Calu3 (cell line): ENCODE data around the gene OCA2. TPM values are rescaled to one million over a fixed set of nuclear protein-coding genes. Genes with fewer than 3 reads are reported as not detected.

ENCODE experiments used
- BruUV-seq: library from RNA; stranded (reverse); fragments of 400-500 nt; replicated peaks from 2 replicates; lab custom pipeline; 2021; lab: Mats Ljungman, UMichigan
- CTCF ChIA-PET: fragments of 300-600 bp; sonication (Branson Sonifier 250); formaldehyde crosslinking; loops from one replicate; lab custom pipeline; 2022; ENCODE audit warnings: antibody characterized with exemption; lab: Charles Lee
- DNase-seq: peaks from one replicate; pipeline ENCODE4 v3.0.0; 2022
- H3K27ac Mint-ChIP-seq: one replicate; pipeline ENCODE4 v1.8.0; 2022; ENCODE audit warnings: mixed read lengths; ENCODE audit not compliant: unreplicated experiment
- H3K27me3 Mint-ChIP-seq: one replicate; pipeline ENCODE4 v1.8.0; 2022; ENCODE audit warnings: mixed read lengths; ENCODE audit not compliant: unreplicated experiment
- H3K36me3 Mint-ChIP-seq: one replicate; pipeline ENCODE4 v1.8.0; 2022; ENCODE audit warnings: mild to moderate bottlenecking, moderate library complexity, mixed read lengths; ENCODE audit not compliant: insufficient read depth, unreplicated experiment
- H3K4me1 Mint-ChIP-seq: one replicate; pipeline ENCODE4 v1.8.0; 2022; ENCODE audit warnings: mild to moderate bottlenecking, low read depth, mixed read lengths; ENCODE audit not compliant: unreplicated experiment
- H3K4me3 Mint-ChIP-seq: one replicate; pipeline ENCODE4 v1.8.0; 2022; ENCODE audit warnings: mild to moderate bottlenecking, low read depth, moderate library complexity, mixed read lengths; ENCODE audit not compliant: unreplicated experiment
- H3K9me3 Mint-ChIP-seq: one replicate; pipeline ENCODE4 v1.8.0; 2022; ENCODE audit warnings: low read depth, mixed read lengths; ENCODE audit not compliant: unreplicated experiment
- intact Hi-C: fragments of 100-400 bp; cut with micrococcal nuclease; formaldehyde crosslinking; loops from one replicate; pipeline ENCODE4 v1.10.0; 2022; ENCODE audit not compliant: unreplicated experiment
- total RNA-seq: library from RNA; stranded (reverse); gene quantifications from 2 replicates; pipeline ENCODE4 v1.2.3, GENCODE V29; 2022
- TF ChIP-seq, protein P1 (sequence below): fragments of 200-600 bp; IDR thresholded peaks from one replicate; pipeline ENCODE4 v1.8.0; 2022; ENCODE audit warnings: antibody characterized with exemption; ENCODE audit not compliant: unreplicated experiment

Gene OCA2
- total RNA-seq, 1 experiment from 2014 or later, result not detected

DNA sequence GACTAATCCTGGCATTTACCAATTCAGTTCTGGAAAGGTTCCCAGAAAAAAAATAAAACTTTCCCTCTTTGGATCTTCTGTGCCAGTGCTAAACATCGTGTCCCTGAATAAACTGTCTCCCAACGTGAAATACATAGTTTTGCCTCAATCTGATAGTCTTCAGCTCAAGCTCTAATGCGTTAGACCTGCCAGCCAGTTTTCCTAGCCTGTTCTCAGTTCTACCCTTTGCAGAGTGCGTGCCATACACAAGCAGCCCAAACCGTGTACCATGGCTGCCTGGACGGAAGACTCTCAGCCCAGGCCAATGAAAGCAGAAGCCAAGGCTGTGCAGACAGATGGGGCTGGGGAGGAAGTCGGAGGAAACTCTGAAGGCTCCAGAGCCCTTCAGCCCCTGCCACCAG lies 11.4 kb upstream of the OCA2 start:
- no peak for DNase-seq
- Mint-ChIP-seq H3K27ac (no peak overlapping the region), H3K36me3 (no peaks in the 10 kb centered on the region), H3K9me3 (no peaks in the 10 kb centered on the region), H3K27me3 (no peaks in the 10 kb centered on the region), H3K4me1 (no peaks in the 10 kb centered on the region), H3K4me3 (no peak overlapping the region)
- intact Hi-C loops, result no loop called here
- TF ChIP-seq, protein P1, sequence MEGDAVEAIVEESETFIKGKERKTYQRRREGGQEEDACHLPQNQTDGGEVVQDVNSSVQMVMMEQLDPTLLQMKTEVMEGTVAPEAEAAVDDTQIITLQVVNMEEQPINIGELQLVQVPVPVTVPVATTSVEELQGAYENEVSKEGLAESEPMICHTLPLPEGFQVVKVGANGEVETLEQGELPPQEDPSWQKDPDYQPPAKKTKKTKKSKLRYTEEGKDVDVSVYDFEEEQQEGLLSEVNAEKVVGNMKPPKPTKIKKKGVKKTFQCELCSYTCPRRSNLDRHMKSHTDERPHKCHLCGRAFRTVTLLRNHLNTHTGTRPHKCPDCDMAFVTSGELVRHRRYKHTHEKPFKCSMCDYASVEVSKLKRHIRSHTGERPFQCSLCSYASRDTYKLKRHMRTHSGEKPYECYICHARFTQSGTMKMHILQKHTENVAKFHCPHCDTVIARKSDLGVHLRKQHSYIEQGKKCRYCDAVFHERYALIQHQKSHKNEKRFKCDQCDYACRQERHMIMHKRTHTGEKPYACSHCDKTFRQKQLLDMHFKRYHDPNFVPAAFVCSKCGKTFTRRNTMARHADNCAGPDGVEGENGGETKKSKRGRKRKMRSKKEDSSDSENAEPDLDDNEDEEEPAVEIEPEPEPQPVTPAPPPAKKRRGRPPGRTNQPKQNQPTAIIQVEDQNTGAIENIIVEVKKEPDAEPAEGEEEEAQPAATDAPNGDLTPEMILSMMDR, result no peak
- CTCF ChIA-PET, result no interaction called here
- BruUV-seq, result no TSS peak

DNA sequence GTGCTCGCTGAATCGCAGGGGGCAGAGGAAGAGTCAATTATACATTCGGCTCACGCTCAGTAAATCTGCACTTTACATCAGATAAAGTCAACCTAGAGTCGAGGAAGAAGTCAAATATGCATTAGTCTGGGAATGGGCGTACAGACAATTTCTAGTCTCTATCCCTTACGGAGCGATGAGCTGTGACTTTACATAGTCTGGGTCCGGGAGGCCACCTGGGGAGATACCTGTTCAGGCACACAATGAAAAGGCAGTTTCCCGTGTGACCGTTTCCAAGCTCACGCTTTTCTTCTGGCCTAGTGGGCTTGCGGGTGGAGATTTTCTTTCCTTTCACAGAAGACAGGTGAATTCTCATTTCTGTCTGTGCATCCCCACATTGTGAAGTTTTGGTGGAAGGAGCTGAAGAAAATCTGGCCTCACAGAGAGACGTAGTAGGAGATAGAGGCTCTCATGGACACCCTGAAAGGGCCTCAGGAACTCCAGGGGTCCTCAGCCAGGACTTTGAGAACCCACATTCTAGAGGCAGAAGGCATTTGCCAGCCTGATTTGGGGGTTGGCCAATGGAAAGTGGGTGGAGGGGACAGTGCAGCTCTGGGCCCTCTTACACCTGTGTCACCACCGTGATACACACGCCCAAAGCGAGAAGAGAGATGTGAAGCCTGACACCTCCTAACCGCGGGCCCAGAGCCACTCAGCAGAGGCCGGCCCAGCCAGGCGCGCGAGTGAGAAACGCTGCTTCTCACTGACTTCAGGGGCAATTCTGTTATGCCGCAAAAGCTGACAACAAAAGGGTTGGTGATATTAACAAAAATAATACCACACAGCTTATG lies 10.7 kb upstream of the OCA2 start:
- CTCF ChIA-PET, result no interaction called here
- TF ChIP-seq, protein P1, result no peak

DNA sequence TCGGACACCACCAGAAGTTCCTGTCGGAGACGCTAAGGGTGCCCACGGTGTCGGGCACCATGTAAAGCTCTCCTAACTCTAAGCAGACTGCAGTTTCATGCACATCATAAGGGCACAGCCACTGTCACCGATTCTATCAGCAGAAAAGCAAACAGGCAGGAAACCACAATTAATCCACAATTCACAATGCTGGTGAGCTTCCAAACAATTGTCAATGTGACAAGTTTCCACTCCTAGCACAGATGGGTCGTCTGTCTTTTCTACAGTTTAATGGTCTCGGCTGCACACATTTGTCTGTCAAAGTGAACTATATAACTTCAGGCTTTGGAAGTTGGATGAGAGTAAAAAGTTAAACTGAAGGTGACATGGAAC lies 8.8 kb upstream of the OCA2 start:
- CTCF ChIA-PET, result no interaction called here
- no TSS peak for BruUV-seq
- Mint-ChIP-seq H3K4me3 (no peak overlapping the region), H3K4me1 (no peaks in the 10 kb centered on the region), H3K36me3 (no peaks in the 10 kb centered on the region), H3K9me3 (no peaks in the 10 kb centered on the region), H3K27me3 (no peaks in the 10 kb centered on the region), H3K27ac (no peak overlapping the region)
- DNase-seq, result no peak
- intact Hi-C loops, result no loop called here
- TF ChIP-seq, protein P1, result no peak

More for the DNA sequence above, 10.7 kb upstream of the OCA2 start:
- BruUV-seq, result no TSS peak
- H3K9me3 Mint-ChIP-seq, result no peaks in the 10 kb centered on the region
- H3K27me3 Mint-ChIP-seq, result no peaks in the 10 kb centered on the region
- no peaks in the 10 kb centered on the region for H3K4me1 Mint-ChIP-seq
- no peak overlapping the region for H3K27ac Mint-ChIP-seq
- intact Hi-C loops, result no loop called here
- no peak overlapping the region for H3K4me3 Mint-ChIP-seq
- DNase-seq, result no peak
- H3K36me3 Mint-ChIP-seq, result no peaks in the 10 kb centered on the region

DNA sequence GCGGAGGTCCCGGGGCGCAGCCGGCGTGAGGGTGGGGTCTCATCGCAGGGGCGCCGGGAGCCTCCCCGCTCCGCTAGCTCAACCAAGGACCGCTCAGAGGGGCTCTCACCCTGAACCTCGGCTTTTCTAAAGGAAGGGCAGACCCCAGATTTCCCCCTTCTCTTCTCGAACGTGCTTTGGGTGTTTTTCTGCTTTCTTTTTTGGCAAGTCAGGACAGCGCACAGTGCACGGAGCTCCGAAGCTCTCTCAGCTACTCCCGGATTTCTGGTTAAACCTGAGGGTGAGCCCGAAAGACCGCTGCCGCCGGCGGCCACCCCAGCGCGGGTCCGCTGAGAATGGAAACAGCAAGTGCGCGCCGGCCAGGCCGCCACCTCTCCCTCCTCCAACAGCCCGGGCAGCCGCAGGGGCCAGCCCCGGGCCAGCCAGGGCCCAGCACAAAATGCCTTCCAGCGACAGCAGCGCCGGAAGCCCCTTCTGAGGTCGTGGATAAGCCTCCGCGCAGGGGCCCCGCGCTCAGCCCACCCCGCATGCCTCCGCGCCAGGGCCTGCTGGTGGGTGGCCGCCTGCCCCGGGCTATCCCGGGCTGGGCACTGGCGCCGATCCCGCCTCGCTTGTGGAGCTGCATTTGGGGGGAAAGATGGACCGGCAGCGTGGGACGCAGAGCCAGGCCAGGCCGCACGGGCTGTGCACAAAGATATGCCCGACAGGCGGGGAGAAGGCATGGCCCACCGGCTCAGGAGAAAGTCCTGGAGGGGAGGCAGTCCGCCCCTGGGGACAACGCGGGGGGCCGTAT lies 8.2 kb upstream of the OCA2 start:
- no peak overlapping the region for H3K27ac Mint-ChIP-seq
- intact Hi-C loops, result no loop called here
- no peak for DNase-seq
- no peaks in the 10 kb centered on the region for H3K27me3 Mint-ChIP-seq
- BruUV-seq, result no TSS peak
- no peaks in the 10 kb centered on the region for H3K36me3 Mint-ChIP-seq
- TF ChIP-seq, protein P1, result no peak
- H3K4me1 Mint-ChIP-seq, result no peaks in the 10 kb centered on the region
- CTCF ChIA-PET, result no interaction called here
- H3K9me3 Mint-ChIP-seq, result no peaks in the 10 kb centered on the region
- no peak overlapping the region for H3K4me3 Mint-ChIP-seq
